Type B pancreatic cell (in vitro differentiated cells): ENCODE results near the gene D2HGDH. TPM values are rescaled to one million over a fixed set of nuclear protein-coding genes. Genes with fewer than 3 reads are reported as not detected.
"Not testable (repeated sequence)": the region's sequence is repeated elsewhere in the genome, so short reads cannot be mapped to it uniquely, and the experiment has no call there.

Source experiments
- DNase-seq: peaks from one replicate; pipeline ENCODE4 v3.0.0; 2021; ENCODE audit warnings: mixed read lengths; ENCODE audit not compliant: unreplicated experiment; ENCODE audit errors: extremely low spot score
- H3K27ac Mint-ChIP-seq: 2 replicates; pipeline ENCODE4 v1.8.0; 2021; ENCODE audit warnings: mild to moderate bottlenecking, mixed read lengths
- H3K27me3 Mint-ChIP-seq: 2 replicates; pipeline ENCODE4 v1.8.0; 2021; ENCODE audit warnings: mixed read lengths
- H3K36me3 Mint-ChIP-seq: 2 replicates; pipeline ENCODE4 v1.8.0; 2021; ENCODE audit warnings: mixed read lengths
- H3K4me1 Mint-ChIP-seq: one replicate; pipeline ENCODE4 v1.8.0; 2021; ENCODE audit warnings: mixed read lengths; ENCODE audit not compliant: unreplicated experiment
- H3K4me3 Mint-ChIP-seq: 2 replicates; pipeline ENCODE4 v1.8.0; 2021; ENCODE audit warnings: mild to moderate bottlenecking, mixed read lengths
- H3K9me3 Mint-ChIP-seq: 2 replicates; pipeline ENCODE4 v1.8.0; 2021; ENCODE audit warnings: mixed read lengths
- CTCF ChIP-seq: fragments of 200-600 bp; sonication (generic); conservative IDR thresholded peaks from 2 replicates; pipeline ENCODE4 v1.5.0; 2021; ENCODE audit warnings: antibody characterized with exemption, mild to moderate bottlenecking
- total RNA-seq: library from RNA; stranded (reverse); gene quantifications from 2 replicates; pipeline ENCODE4 v1.2.1, GENCODE V29; 2021; ENCODE audit warnings: low replicate concordance

Gene D2HGDH
- total RNA-seq, 1 donor from 2014 or later: 36.0 TPM

- no peaks in the 10 kb centered on the region for H3K27me3 Mint-ChIP-seq
- peak overlapping the region; percentile 50 for H3K27ac Mint-ChIP-seq
- no peak overlapping the region for H3K4me3 Mint-ChIP-seq
- no peaks in the 10 kb centered on the region for H3K36me3 Mint-ChIP-seq
- no peaks in the 10 kb centered on the region for H3K4me1 Mint-ChIP-seq
- no peaks in the 10 kb centered on the region for H3K9me3 Mint-ChIP-seq
- DNase-seq: peak; percentile 67
- no peak for TF ChIP-seq CTCF
Measured at GRCh38 chr2:241814643-241815476, 80.4 kb downstream of the D2HGDH start.

GRCh38 chr2:241815477-241816430 lies 81.3 kb downstream of the D2HGDH start:
- no peak overlapping the region for H3K4me3 Mint-ChIP-seq
- H3K36me3 Mint-ChIP-seq: no peaks in the 10 kb centered on the region
- DNase-seq: no peak
- peaks cover 4% of the 10 kb centered on the region for H3K27me3 Mint-ChIP-seq
- no peaks in the 10 kb centered on the region for H3K9me3 Mint-ChIP-seq
- no peaks in the 10 kb centered on the region for H3K4me1 Mint-ChIP-seq
- peak overlapping the region; percentile 50 for H3K27ac Mint-ChIP-seq
- TF ChIP-seq CTCF: no peak

- DNase-seq: no peak
- no peaks in the 10 kb centered on the region for H3K36me3 Mint-ChIP-seq
- no peaks in the 10 kb centered on the region for H3K9me3 Mint-ChIP-seq
Measured at GRCh38 chr2:241816431-241817121, 82.1 kb downstream of the D2HGDH start.

GRCh38 chr2:241817126-241817820 lies 82.8 kb downstream of the D2HGDH start:
- no peak for TF ChIP-seq CTCF
- H3K36me3 Mint-ChIP-seq: no peaks in the 10 kb centered on the region
- H3K27ac Mint-ChIP-seq: no peak overlapping the region
- H3K9me3 Mint-ChIP-seq: no peaks in the 10 kb centered on the region
- H3K27me3 Mint-ChIP-seq: peaks cover 4% of the 10 kb centered on the region
- no peak for DNase-seq
- H3K4me3 Mint-ChIP-seq: no peak overlapping the region
- no peaks in the 10 kb centered on the region for H3K4me1 Mint-ChIP-seq

More at GRCh38 chr2:241816431-241817121, 82.1 kb downstream of the D2HGDH start:
- H3K4me3 Mint-ChIP-seq: no peak overlapping the region
- TF ChIP-seq CTCF: no peak
- no peaks in the 10 kb centered on the region for H3K4me1 Mint-ChIP-seq
- H3K27me3 Mint-ChIP-seq: peaks cover 4% of the 10 kb centered on the region
- H3K27ac Mint-ChIP-seq: no peak overlapping the region

GRCh38 chr2:241817821-241818215 lies 83.4 kb downstream of the D2HGDH start:
- H3K4me3 Mint-ChIP-seq, H3K9me3 Mint-ChIP-seq, H3K27ac Mint-ChIP-seq, H3K4me1 Mint-ChIP-seq, H3K27me3 Mint-ChIP-seq, DNase-seq, H3K36me3 Mint-ChIP-seq: not testable (repeated sequence)

Other genes starting within 250 kb of the D2HGDH start
- 182 and 198 TPM in 2 replicates for gene STK25, start 226.0 kb upstream of the D2HGDH start, total RNA-seq
- 41.5 and 108 TPM in 2 replicates for gene BOK, start 175.9 kb upstream of the D2HGDH start, total RNA-seq
- gene THAP4, start 97.5 kb upstream of the D2HGDH start, total RNA-seq: 51.3 and 53.3 TPM in 2 replicates
- 96.5 and 112 TPM in 2 replicates for gene ATG4B, start 96.9 kb upstream of the D2HGDH start, total RNA-seq
- gene DTYMK, start 47.8 kb upstream of the D2HGDH start, total RNA-seq: 32.7 and 66.7 TPM in 2 replicates
- 37.6 and 48.8 TPM in 2 replicates for gene ING5, start 32.6 kb upstream of the D2HGDH start, total RNA-seq
- gene GAL3ST2, start 42.2 kb downstream of the D2HGDH start, total RNA-seq: 0.19 and 0.29 TPM in 2 replicates
- gene NEU4, start 74.6 kb downstream of the D2HGDH start, total RNA-seq: 0.19 and 0.51 TPM in 2 replicates
- gene PDCD1, start 124.3 kb downstream of the D2HGDH start, total RNA-seq: not detected in 2 replicates
- gene RTP5, start 135.1 kb downstream of the D2HGDH start, total RNA-seq: not detected in 2 replicates